ENCODE data around the gene C16orf46.

DNA sequence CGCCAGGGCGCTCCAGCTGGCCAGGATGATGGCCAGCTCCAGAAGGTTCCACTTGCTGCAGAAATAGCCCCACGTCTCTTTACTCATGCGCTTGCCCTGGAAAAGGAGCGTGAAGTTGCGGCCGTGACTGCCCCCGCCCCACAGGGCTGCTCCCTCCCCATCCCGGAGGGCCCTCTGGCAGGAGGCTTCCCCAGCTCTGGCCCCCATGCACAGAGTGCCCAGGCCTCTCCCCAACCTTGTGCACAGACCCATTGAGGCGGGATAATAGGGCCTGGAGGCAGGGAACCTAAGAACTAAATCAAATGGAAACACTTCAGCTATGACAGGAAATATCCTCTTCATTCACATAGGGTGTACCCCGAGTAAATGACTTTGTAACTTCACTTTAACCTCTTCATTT is 40.4 kb upstream of the C16orf46 start:
- TF ChIP-seq, protein P1, sequence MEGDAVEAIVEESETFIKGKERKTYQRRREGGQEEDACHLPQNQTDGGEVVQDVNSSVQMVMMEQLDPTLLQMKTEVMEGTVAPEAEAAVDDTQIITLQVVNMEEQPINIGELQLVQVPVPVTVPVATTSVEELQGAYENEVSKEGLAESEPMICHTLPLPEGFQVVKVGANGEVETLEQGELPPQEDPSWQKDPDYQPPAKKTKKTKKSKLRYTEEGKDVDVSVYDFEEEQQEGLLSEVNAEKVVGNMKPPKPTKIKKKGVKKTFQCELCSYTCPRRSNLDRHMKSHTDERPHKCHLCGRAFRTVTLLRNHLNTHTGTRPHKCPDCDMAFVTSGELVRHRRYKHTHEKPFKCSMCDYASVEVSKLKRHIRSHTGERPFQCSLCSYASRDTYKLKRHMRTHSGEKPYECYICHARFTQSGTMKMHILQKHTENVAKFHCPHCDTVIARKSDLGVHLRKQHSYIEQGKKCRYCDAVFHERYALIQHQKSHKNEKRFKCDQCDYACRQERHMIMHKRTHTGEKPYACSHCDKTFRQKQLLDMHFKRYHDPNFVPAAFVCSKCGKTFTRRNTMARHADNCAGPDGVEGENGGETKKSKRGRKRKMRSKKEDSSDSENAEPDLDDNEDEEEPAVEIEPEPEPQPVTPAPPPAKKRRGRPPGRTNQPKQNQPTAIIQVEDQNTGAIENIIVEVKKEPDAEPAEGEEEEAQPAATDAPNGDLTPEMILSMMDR (IDR thresholded peaks at IDR 0.05; ENCODE audit: low read depth, low read length), result no peak
- no peak for TF ChIP-seq EZH2phosphoT487 (IDR thresholded peaks at IDR 0.05; ENCODE audit: low read depth)
